Astrocyte of the spinal cord (primary cell): ENCODE results near the gene NACA.
"Not testable (repeated sequence)": the region's sequence is repeated elsewhere in the genome, so short reads cannot be mapped to it uniquely, and the experiment has no call there.

Source experiments
- DNase-seq: peaks from one replicate; pipeline ENCODE4 v3.0.0; 2011; ENCODE audit warnings: low read depth, low spot score
- H3K4me3 ChIP-seq: 2 replicates; pipeline ENCODE4 v1.5.1; 2011; ENCODE audit warnings: low read depth, mild to moderate bottlenecking, low read length, moderate library complexity
- CTCF ChIP-seq: IDR thresholded peaks from 2 replicates; pipeline ENCODE4 v1.5.1; 2012; ENCODE audit warnings: low read depth, mild to moderate bottlenecking, low read length, inconsistent platforms
- in situ Hi-C: cut with HindIII; loops from 2 replicates; pipeline ENCODE4 v1.10.0; 2017; ENCODE audit warnings: low sequenced_read_pairs

The NACA gene

GRCh38 chr12:56763753-56764657 lies 38.9 kb upstream of the NACA start:
- TF ChIP-seq CTCF, result no peak
- H3K4me3 ChIP-seq, result no peak overlapping the region
- DNase-seq, result no peak
- in situ Hi-C loops, result no loop called here

GRCh38 chr12:56761812-56762211 lies 36.7 kb upstream of the NACA start:
- DNase-seq, result no peak
- no peak overlapping the region for H3K4me3 ChIP-seq
- no peak for TF ChIP-seq CTCF
- in situ Hi-C loops, result no loop called here

GRCh38 chr12:56760460-56760859 lies 35.4 kb upstream of the NACA start:
- in situ Hi-C loops, result no loop called here

GRCh38 chr12:56759263-56759908 lies 34.3 kb upstream of the NACA start:
- DNase-seq, result no peak
- no peak for TF ChIP-seq CTCF
- H3K4me3 ChIP-seq, result no peak overlapping the region
- in situ Hi-C loops, result no loop called here

More at GRCh38 chr12:56760460-56760859, 35.4 kb upstream of the NACA start:
- no peak overlapping the region for H3K4me3 ChIP-seq
- no peak for TF ChIP-seq CTCF
- no peak for DNase-seq

- in situ Hi-C loops, result no loop called here
- TF ChIP-seq CTCF, result no peak
- DNase-seq, result no peak
- no peak overlapping the region for H3K4me3 ChIP-seq
Measured at GRCh38 chr12:56758728-56759262, 33.7 kb upstream of the NACA start.

GRCh38 chr12:56757971-56758370 lies 32.9 kb upstream of the NACA start:
- H3K4me3 ChIP-seq, DNase-seq, in situ Hi-C loops: not testable (repeated sequence)

- H3K4me3 ChIP-seq, result no peak overlapping the region
- TF ChIP-seq CTCF, result no peak
- in situ Hi-C loops, result no loop called here
- DNase-seq, result no peak
Measured at GRCh38 chr12:56753566-56753965, 28.5 kb upstream of the NACA start.
